ENCODE results near the gene OR51F1.
"Not testable (repeated sequence)": the region's sequence is repeated elsewhere in the genome, so short reads cannot be mapped to it uniquely, and the experiment has no call there.

Gene OR51F1

DNA sequence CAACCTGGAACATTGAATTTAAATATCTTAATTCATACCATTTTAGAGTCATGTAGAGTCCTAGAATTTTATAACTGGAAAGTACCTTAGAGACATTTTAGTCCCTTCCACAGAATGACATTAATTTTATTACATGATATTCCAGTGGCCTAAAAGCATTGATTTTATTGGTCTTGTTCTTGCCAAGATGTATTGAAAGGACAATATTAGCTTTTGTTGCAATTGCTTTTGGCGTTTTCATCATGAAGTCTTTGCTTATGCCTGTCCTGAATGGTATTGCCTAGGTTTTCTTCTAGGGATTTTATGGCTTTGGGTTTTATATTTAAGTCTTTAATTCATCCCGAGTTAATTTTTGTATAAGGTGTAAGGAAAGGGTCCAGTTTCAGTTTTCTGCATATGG, 29.0 kb downstream of the OR51F1 start:
- ChIA-PET CTCF (interaction anchor here (0.6 kb wide), 1 partner anchor 64 kb away, joined by 5 read pairs; no protein-coding TSS in a partner anchor), POLR2A (no interaction called here)
- Histone ChIP-seq H3K4me3 (ENCODE audit: low read depth, low read length) (no peak overlapping the region), H3K9me3 (ENCODE audit: control insufficient read depth, insufficient read depth, low read depth, low read length) (no peaks in the 10 kb centered on the region), H3K4me1 (ENCODE audit: control insufficient read depth, insufficient read depth, low read length) (no peaks in the 10 kb centered on the region), H3K27ac (ENCODE audit: extremely low read depth, low read depth, low read length) (no peak overlapping the region), H3K36me3 (ENCODE audit: control insufficient read depth in 2 of 2, insufficient read depth in 1 of 2, low read length in 2 of 2) (no peaks in the 10 kb centered on the region)
- TF ChIP-seq ZNF791 (tag by site-specific recombination; IDR thresholded peaks at IDR 0.05) (no peak), ZNF416 (tag by site-specific recombination; IDR thresholded peaks at IDR 0.05) (no peak), ZNF423 (tag by site-specific recombination; IDR thresholded peaks at IDR 0.05) (no peak), ZBTB49 (tag by site-specific recombination; IDR thresholded peaks at IDR 0.05; ENCODE audit: low read depth) (no peak), OSR2 (tag by site-specific recombination; IDR thresholded peaks at IDR 0.05) (no peak), GLI4 (tag by site-specific recombination; IDR thresholded peaks at IDR 0.05) (no peak), ZNF529 (tag by site-specific recombination; IDR thresholded peaks at IDR 0.05; ENCODE audit: insufficient replicate concordance) (no peak), ZSCAN16 (tag by site-specific recombination; IDR thresholded peaks at IDR 0.05) (no peak), ZNF645 (tag by site-specific recombination; IDR thresholded peaks at IDR 0.05) (no peak), FEZF1 (tag by site-specific recombination; IDR thresholded peaks at IDR 0.05) (no peak)
- TF ChIP-seq, protein P1, sequence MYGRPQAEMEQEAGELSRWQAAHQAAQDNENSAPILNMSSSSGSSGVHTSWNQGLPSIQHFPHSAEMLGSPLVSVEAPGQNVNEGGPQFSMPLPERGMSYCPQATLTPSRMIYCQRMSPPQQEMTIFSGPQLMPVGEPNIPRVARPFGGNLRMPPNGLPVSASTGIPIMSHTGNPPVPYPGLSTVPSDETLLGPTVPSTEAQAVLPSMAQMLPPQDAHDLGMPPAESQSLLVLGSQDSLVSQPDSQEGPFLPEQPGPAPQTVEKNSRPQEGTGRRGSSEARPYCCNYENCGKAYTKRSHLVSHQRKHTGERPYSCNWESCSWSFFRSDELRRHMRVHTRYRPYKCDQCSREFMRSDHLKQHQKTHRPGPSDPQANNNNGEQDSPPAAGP (tag by site-specific recombination; IDR thresholded peaks at IDR 0.05): no peak
- TF ChIP-seq, protein P2, sequence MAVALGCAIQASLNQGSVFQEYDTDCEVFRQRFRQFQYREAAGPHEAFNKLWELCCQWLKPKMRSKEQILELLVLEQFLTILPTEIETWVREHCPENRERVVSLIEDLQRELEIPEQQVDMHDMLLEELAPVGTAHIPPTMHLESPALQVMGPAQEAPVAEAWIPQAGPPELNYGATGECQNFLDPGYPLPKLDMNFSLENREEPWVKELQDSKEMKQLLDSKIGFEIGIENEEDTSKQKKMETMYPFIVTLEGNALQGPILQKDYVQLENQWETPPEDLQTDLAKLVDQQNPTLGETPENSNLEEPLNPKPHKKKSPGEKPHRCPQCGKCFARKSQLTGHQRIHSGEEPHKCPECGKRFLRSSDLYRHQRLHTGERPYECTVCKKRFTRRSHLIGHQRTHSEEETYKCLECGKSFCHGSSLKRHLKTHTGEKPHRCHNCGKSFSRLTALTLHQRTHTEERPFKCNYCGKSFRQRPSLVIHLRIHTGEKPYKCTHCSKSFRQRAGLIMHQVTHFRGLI (tag by site-specific recombination; IDR thresholded peaks at IDR 0.05): no peak

DNA sequence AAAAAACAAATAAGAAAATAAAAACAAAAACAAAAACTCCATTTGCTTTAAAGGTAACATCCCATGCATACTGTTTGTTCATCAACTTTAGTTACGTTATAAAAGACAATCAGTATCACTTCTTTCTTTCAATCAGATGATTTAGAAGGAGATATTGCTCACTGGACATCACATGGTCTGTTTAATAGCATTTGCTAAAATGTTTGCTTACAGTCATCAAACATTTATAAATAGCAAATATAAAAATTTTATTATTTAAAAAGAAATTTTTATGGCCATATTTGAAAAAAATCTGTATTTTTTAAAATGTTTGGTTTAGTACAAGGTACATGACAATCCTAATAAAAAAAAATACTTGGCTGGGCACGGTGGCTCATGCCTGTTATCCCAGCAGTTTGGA, 42.6 kb downstream of the OR51F1 start:
- Histone ChIP-seq H3K4me3 (ENCODE audit: low read depth, low read length) (no peak overlapping the region), H3K9me3 (ENCODE audit: control insufficient read depth, insufficient read depth, low read depth, low read length) (no peaks in the 10 kb centered on the region), H3K4me1 (ENCODE audit: control insufficient read depth, insufficient read depth, low read length) (no peaks in the 10 kb centered on the region), H3K36me3 (ENCODE audit: control insufficient read depth in 2 of 2, insufficient read depth in 1 of 2, low read length in 2 of 2) (no peaks in the 10 kb centered on the region), H3K27ac (ENCODE audit: extremely low read depth, low read depth, low read length) (no peak overlapping the region)
- TF ChIP-seq KLF8 (tag by site-specific recombination; IDR thresholded peaks at IDR 0.05): no peak
- no peak for TF ChIP-seq ZBTB1 (tag by site-specific recombination; IDR thresholded peaks at IDR 0.05)
- TF ChIP-seq ZNF785 (tag by site-specific recombination; IDR thresholded peaks at IDR 0.05): no peak
- no peak for TF ChIP-seq ZNF426 (tag by site-specific recombination; IDR thresholded peaks at IDR 0.05)
- no peak for TF ChIP-seq ZEB2 (tag by site-specific recombination; IDR thresholded peaks at IDR 0.05)
- no peak for TF ChIP-seq ZNF692 (tag by site-specific recombination; IDR thresholded peaks at IDR 0.05)
- TF ChIP-seq, protein P3, sequence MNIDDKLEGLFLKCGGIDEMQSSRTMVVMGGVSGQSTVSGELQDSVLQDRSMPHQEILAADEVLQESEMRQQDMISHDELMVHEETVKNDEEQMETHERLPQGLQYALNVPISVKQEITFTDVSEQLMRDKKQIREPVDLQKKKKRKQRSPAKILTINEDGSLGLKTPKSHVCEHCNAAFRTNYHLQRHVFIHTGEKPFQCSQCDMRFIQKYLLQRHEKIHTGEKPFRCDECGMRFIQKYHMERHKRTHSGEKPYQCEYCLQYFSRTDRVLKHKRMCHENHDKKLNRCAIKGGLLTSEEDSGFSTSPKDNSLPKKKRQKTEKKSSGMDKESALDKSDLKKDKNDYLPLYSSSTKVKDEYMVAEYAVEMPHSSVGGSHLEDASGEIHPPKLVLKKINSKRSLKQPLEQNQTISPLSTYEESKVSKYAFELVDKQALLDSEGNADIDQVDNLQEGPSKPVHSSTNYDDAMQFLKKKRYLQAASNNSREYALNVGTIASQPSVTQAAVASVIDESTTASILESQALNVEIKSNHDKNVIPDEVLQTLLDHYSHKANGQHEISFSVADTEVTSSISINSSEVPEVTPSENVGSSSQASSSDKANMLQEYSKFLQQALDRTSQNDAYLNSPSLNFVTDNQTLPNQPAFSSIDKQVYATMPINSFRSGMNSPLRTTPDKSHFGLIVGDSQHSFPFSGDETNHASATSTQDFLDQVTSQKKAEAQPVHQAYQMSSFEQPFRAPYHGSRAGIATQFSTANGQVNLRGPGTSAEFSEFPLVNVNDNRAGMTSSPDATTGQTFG (tag by site-specific recombination; IDR thresholded peaks at IDR 0.05; ENCODE audit: borderline replicate concordance): no peak
- CTCF ChIA-PET: no interaction called here
- POLR2A ChIA-PET: no interaction called here

DNA sequence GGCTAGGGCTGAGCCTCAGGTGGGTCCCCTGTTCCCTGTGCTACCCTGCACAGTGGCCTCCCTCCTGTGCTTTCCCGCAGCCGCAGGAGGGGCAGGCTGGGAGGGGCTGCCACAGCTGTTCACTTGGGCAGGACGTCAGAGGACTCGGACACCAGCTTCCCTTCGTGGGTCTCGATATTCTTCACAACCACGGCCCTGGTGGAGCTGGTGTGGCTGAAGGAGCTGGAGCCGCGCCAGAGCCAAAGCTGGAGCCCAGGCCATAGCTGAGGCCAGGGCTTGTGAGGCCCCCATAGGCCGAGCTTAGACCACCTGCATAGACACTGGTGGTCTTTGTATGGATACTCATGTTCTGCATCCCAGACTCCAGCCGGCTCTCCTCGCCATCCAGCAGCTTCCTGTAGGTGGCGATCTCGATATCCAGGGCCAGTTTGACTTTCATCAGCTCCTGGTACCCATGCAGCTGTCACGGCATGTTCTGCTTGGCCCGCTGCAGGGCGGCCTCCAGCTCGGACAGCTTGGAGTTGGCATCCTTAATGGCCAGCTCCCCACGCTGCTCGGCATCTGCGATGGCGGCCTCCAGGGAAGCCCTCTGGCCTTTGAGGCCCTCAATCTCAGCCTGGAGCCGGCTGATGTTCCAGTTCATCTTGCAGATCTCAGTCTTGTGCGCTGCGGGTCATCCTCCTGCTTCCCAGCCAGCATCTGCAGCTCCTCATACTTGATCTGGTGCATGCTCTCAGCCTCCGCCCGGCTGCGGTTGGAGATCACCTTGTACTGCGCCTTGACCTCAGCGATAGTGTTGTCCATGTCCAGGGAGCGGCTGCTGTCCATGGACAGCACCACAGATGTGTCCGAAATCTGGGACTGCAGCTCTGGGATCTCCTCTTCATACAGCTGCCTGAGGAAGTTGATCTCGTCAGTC, 46.9 kb downstream of the OR51F1 start:
- POLR2A ChIA-PET: interaction anchor here (0.6 kb wide), 1 partner anchor 151 kb away, joined by 4 read pairs; no protein-coding TSS in a partner anchor

More for the DNA sequence above, 46.9 kb downstream of the OR51F1 start:
- H3K4me1 ChIP-seq (ENCODE audit: control insufficient read depth, insufficient read depth, low read length); H3K36me3 ChIP-seq (ENCODE audit: control insufficient read depth in 2 of 2, insufficient read depth in 1 of 2, low read length in 2 of 2); CTCF ChIA-PET; H3K9me3 ChIP-seq (ENCODE audit: control insufficient read depth, insufficient read depth, low read depth, low read length); H3K27ac ChIP-seq (ENCODE audit: extremely low read depth, low read depth, low read length); H3K4me3 ChIP-seq (ENCODE audit: low read depth, low read length): not testable (repeated sequence)

Measured in HEK293 (cell line).